NCI-H187 (cell line): ENCODE data around the gene GPRC5B.

Experiments
- DNase-seq, 2 experiments: peaks; one replicate each; lab custom pipeline; 2025; lab: John Stamatoyannopoulos, UW

Gene GPRC5B

DNA sequence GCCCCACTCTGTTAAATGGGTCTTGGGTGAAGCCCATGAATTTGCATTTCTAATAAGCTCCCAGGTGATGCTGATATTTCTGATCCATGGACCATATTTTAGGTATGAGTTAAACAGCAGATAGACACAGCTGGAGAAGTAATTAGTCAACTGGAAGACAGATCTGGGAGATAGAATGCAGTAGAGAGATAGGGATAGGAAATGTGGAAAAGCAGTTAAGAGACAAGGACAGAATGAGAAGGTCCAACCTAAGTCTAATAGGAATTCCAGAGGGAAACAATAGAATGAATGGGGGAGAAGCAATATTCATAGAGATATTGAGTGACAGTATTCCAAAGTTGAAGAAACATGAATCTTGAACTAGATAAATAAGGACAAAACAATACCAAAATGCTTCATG, 71.7 kb downstream of the GPRC5B start:
- DNase-seq = no peak

GRCh38 chr16:19810817-19811731, 73.6 kb downstream of the GPRC5B start:
- DNase-seq = no peak

- DNase-seq = no peak
These were observed 75.0 kb downstream of the GPRC5B start for GRCh38 chr16:19809693-19810092.

- no peak for DNase-seq
These were observed 75.5 kb downstream of the GPRC5B start for GRCh38 chr16:19809121-19809635.

- DNase-seq = no peak
These were observed 76.5 kb downstream of the GPRC5B start for GRCh38 chr16:19808061-19808641.
